ENCODE results near the gene CADPS.

CADPS gene

DNA sequence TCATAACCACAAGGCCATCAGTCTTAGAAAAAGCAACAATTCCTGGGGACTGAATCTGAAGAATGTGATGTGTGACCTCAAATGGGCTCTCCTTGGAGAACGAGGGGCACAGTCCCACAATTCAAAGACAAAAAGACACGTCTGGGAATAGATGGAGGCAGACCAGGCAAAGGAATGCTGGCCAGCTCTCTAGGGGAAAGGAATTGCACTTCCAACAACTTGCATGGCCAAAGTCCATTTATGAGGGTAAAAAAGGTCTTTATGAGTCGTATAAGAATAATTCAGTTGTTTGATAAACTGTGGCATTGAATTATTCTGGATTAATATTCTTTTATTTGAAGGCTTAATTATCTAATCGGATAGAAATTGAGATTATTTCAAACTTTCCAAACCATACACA, 321.4 kb downstream of the CADPS start:
- no peak for DNase-seq (ENCODE audit: low read depth)
- no peak overlapping the region for H3K4me3 ChIP-seq (ENCODE audit: low read length)

DNA sequence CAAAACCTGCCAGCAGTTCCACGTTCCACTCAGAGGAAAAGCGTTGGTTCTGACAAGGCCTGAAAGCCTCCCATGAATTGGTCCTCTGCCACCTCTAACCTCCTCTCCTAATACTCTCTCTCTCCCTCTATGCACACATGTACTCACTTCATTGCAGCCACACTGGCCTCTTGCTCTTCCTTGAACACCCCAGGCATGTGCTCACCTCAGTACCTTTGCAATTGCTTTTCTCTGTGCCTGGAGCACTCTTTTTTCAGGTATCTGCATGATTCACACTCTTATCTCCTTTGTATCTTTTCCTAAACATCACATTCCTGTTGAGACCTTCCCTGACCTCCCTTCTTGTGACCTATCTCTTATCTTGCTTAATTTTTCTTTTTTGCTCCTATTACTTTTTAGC, 323.7 kb downstream of the CADPS start:
- no peak for DNase-seq (ENCODE audit: low read depth)
- TF ChIP-seq, protein P1, sequence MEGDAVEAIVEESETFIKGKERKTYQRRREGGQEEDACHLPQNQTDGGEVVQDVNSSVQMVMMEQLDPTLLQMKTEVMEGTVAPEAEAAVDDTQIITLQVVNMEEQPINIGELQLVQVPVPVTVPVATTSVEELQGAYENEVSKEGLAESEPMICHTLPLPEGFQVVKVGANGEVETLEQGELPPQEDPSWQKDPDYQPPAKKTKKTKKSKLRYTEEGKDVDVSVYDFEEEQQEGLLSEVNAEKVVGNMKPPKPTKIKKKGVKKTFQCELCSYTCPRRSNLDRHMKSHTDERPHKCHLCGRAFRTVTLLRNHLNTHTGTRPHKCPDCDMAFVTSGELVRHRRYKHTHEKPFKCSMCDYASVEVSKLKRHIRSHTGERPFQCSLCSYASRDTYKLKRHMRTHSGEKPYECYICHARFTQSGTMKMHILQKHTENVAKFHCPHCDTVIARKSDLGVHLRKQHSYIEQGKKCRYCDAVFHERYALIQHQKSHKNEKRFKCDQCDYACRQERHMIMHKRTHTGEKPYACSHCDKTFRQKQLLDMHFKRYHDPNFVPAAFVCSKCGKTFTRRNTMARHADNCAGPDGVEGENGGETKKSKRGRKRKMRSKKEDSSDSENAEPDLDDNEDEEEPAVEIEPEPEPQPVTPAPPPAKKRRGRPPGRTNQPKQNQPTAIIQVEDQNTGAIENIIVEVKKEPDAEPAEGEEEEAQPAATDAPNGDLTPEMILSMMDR (conservative IDR thresholded peaks at IDR 0.05; ENCODE audit: low read length) = no peak
- H3K4me3 ChIP-seq (ENCODE audit: low read length) = no peak overlapping the region

More for the DNA sequence above, 321.4 kb downstream of the CADPS start:
- TF ChIP-seq, protein P1 (conservative IDR thresholded peaks at IDR 0.05; ENCODE audit: low read length) = no peak

DNA sequence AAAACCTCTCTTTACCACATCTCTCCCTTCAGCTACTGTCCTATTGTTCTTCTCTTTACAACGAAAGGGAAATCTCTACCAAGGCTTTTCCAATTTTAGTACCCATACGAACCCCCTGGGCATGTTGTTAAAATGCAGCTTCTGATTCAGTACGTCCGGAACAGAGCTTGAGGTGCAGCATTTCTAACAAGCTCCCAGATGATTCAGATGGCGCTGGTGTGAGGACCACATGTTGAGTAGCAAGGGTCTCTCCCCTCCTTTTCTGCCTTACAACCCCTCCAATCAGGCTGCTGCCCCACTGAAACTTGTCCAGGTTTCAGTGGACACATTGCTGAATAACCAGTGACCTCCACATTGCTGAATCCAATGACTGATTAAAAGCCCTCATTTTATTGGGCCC, 324.8 kb downstream of the CADPS start:
- no peak overlapping the region for H3K4me3 ChIP-seq (ENCODE audit: low read length)
- no peak for DNase-seq (ENCODE audit: low read depth)
- TF ChIP-seq, protein P1 (conservative IDR thresholded peaks at IDR 0.05; ENCODE audit: low read length) = no peak

DNA sequence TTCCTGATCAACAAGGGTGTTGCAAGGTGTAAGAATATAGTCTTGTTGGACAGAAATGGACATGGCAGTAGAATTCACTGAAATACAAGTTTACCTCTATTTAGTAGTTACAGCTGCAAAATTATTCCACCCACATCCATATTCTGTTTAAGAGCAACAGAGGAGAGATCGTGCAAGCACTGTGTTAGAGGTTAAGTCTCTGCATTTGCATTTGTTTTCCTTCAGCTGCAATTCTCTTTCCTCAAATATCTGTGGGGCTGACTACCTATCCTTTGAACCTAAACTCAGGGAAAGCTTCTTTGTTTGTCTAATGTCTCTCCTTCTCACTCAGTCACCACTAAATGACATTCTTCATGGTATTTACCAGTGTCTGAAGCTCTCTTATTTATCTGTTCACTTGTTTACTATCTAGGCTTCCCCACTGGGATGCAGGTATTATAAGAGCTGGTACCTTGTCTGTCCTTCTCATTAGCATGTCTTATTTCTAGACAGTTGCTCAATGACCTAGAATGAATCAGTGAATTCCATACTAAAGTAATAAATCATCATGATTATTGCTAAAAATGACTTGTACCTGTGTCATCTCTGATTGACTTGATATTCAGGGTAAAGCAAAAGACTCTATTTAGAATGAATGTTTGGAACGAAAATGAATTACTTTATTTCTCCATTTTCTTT, 326.5 kb downstream of the CADPS start:
- DNase-seq (ENCODE audit: low read depth) = no peak
- H3K4me3 ChIP-seq (ENCODE audit: low read length) = no peak overlapping the region
- TF ChIP-seq, protein P1 (conservative IDR thresholded peaks at IDR 0.05; ENCODE audit: low read length) = no peak

DNA sequence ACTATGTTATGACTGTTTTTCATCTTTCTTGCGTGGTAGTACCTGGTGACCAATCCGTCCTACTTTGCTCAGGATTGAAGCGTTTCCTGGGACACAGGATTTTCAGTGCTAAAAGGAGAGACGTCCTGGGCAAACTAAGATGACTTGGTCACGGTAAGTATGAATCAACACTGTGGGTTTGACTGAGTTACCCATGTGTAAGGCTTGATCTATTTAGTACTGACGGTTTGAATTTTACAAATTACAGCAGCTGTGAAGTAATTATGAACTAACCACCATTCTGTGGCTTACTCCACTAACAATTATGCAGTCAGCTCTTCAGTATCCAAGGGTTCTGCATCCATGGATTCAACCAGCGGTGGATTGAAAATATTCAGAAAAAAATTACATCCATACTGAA, 328.9 kb downstream of the CADPS start:
- TF ChIP-seq, protein P1 (conservative IDR thresholded peaks at IDR 0.05; ENCODE audit: low read length) = no peak
- H3K4me3 ChIP-seq (ENCODE audit: low read length) = no peak overlapping the region
- no peak for DNase-seq (ENCODE audit: low read depth)

DNA sequence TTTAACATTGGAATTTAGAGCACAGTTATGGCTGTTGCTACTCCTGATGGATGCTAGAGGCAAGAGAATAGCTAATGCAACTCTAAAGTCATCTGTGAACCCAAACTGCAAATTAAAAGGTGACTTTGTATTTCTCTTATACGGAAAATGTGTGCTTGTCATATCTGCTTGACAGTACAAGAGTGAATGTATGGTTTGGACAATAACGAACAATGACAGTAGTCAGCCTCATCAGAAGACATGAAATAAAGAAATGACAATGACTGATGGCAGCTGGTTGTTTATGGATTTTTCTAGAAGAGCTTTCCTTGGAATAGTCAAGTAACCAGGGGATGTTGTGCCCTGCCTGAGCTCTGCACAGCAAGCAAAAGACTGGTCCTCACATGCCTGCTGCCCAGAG, 333.0 kb downstream of the CADPS start:
- DNase-seq (ENCODE audit: low read depth) = no peak
- TF ChIP-seq, protein P1 (conservative IDR thresholded peaks at IDR 0.05; ENCODE audit: low read length) = no peak
- no peak overlapping the region for H3K4me3 ChIP-seq (ENCODE audit: low read length)

DNA sequence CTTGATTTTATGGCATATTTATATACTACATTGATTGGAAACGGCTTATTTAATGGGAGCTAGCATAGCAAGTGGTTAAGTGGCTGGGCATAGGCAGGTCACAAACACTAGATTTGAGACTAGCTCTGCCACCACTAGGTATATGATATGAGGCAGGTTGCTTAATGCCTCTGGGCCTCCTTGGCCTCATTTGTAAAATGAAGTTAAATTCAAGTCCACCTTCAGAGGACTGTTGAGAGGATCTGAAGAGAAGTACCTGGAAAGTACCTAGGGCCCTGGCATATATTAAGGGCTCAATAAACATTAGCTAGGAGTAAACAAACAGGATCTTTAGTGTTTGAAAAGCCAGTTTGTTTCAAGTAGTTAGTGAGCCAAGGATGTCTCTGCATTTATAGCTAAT, 335.5 kb downstream of the CADPS start:
- no peak for DNase-seq (ENCODE audit: low read depth)
- TF ChIP-seq, protein P1 (conservative IDR thresholded peaks at IDR 0.05; ENCODE audit: low read length) = no peak

More for the DNA sequence above, 335.5 kb downstream of the CADPS start:
- H3K4me3 ChIP-seq (ENCODE audit: low read length) = no peak overlapping the region

All from AG10803 (cell line).